BLaER1 (cell line): ENCODE data around the gene GALNT18.

Source experiments
- H3K27ac ChIP-seq: shearing (Covaris generic); formaldehyde crosslinking; 2 replicates; pipeline ENCODE4 v1.8.1; 2022
- H3K27me3 ChIP-seq: shearing (Covaris generic); formaldehyde crosslinking; 2 replicates; pipeline ENCODE4 v1.8.1; 2022
- H3K36me3 ChIP-seq: shearing (Covaris generic); formaldehyde crosslinking; 2 replicates; pipeline ENCODE4 v1.8.1; 2022
- H3K4me1 ChIP-seq: shearing (Covaris generic); formaldehyde crosslinking; 2 replicates; pipeline ENCODE4 v1.8.1; 2022
- H3K4me2 ChIP-seq: shearing (Covaris generic); formaldehyde crosslinking; 2 replicates; pipeline ENCODE4 v1.8.1; 2022
- H3K4me3 ChIP-seq: shearing (Covaris generic); formaldehyde crosslinking; 2 replicates; pipeline ENCODE4 v1.8.1; 2022
- H3K9ac ChIP-seq: shearing (Covaris generic); formaldehyde crosslinking; 2 replicates; pipeline ENCODE4 v1.8.1; 2022
- H3K9me3 ChIP-seq: shearing (Covaris generic); formaldehyde crosslinking; 2 replicates; pipeline ENCODE4 v1.8.1; 2022
- H4K20me1 ChIP-seq: shearing (Covaris generic); formaldehyde crosslinking; 2 replicates; pipeline ENCODE4 v1.8.1; 2022
- Cebpa-rat ChIP-seq: shearing (Covaris generic); IDR thresholded peaks from 2 replicates; pipeline ENCODE4 v1.8.1; 2022

GALNT18 gene

GRCh38 chr11:11281626-11282025, 340.2 kb downstream of the GALNT18 start:
- Histone ChIP-seq H3K36me3 (no peaks in the 10 kb centered on the region), H3K27me3 (no peaks in the 10 kb centered on the region), H3K4me1 (peaks cover 12% of the 10 kb centered on the region), H3K4me3 (no peak overlapping the region), H3K9ac (no peak overlapping the region), H3K27ac (no peak overlapping the region), H3K9me3 (no peaks in the 10 kb centered on the region), H4K20me1 (no peaks in the 10 kb centered on the region), H3K4me2 (no peak overlapping the region)
- TF ChIP-seq Cebpa-rat, result no peak

- no peak for TF ChIP-seq Cebpa-rat
- Histone ChIP-seq H3K9me3 (0 out of 2 replicates have a peak, but pooled peaks cover under 1% of the 10 kb centered on the region), H3K9ac (no peak overlapping the region)
Observed at GRCh38 chr11:11280826-11281225, 341.0 kb downstream of the GALNT18 start.

GRCh38 chr11:11279956-11280689, 341.7 kb downstream of the GALNT18 start:
- no peak overlapping the region for H3K4me3 ChIP-seq
- no peaks in the 10 kb centered on the region for H3K27me3 ChIP-seq
- peak overlapping the region; percentile 44 for H3K4me2 ChIP-seq
- no peak for TF ChIP-seq Cebpa-rat
- H3K9ac ChIP-seq, result no peak overlapping the region
- peaks cover 7% of the 10 kb centered on the region; the same call in 1 of the 2 replicates for H3K9me3 ChIP-seq
- no peaks in the 10 kb centered on the region for H3K36me3 ChIP-seq
- peaks cover 12% of the 10 kb centered on the region for H3K4me1 ChIP-seq
- peak overlapping the region; percentile 26; the same call in 1 of the 2 replicates for H3K27ac ChIP-seq
- no peaks in the 10 kb centered on the region for H4K20me1 ChIP-seq

More at GRCh38 chr11:11280826-11281225, 341.0 kb downstream of the GALNT18 start:
- Histone ChIP-seq H3K4me1 (peaks cover 12% of the 10 kb centered on the region), H3K4me2 (no peak overlapping the region), H4K20me1 (no peaks in the 10 kb centered on the region), H3K36me3 (no peaks in the 10 kb centered on the region), H3K4me3 (no peak overlapping the region), H3K27me3 (no peaks in the 10 kb centered on the region), H3K27ac (no peak overlapping the region)

- no peak for TF ChIP-seq Cebpa-rat
- Histone ChIP-seq H3K27me3 (no peaks in the 10 kb centered on the region), H3K27ac (no peak overlapping the region), H3K4me3 (no peak overlapping the region), H3K9ac (no peak overlapping the region), H3K4me1 (no peaks in the 10 kb centered on the region), H3K36me3 (no peaks in the 10 kb centered on the region), H4K20me1 (no peaks in the 10 kb centered on the region), H3K9me3 (peaks cover 14% of the 10 kb centered on the region), H3K4me2 (no peak overlapping the region)
Observed at GRCh38 chr11:11272254-11272653, 349.6 kb downstream of the GALNT18 start.

GRCh38 chr11:11270236-11270775, 351.5 kb downstream of the GALNT18 start:
- no peak overlapping the region for H3K27ac ChIP-seq

GRCh38 chr11:11268706-11269105, 353.1 kb downstream of the GALNT18 start:
- no peaks in the 10 kb centered on the region for H4K20me1 ChIP-seq
- no peak overlapping the region for H3K4me2 ChIP-seq
- no peaks in the 10 kb centered on the region for H3K9me3 ChIP-seq
- no peaks in the 10 kb centered on the region for H3K36me3 ChIP-seq
- H3K9ac ChIP-seq, result no peak overlapping the region
- TF ChIP-seq Cebpa-rat, result no peak
- no peaks in the 10 kb centered on the region for H3K27me3 ChIP-seq
- H3K4me3 ChIP-seq, result no peak overlapping the region
- H3K27ac ChIP-seq, result no peak overlapping the region
- peaks cover 26% of the 10 kb centered on the region for H3K4me1 ChIP-seq

More at GRCh38 chr11:11270236-11270775, 351.5 kb downstream of the GALNT18 start:
- Histone ChIP-seq H3K4me1 (peaks cover 10% of the 10 kb centered on the region), H3K9ac (no peak overlapping the region), H3K27me3 (no peaks in the 10 kb centered on the region), H3K9me3 (peaks cover 9% of the 10 kb centered on the region), H3K36me3 (no peaks in the 10 kb centered on the region), H3K4me2 (no peak overlapping the region), H3K4me3 (no peak overlapping the region), H4K20me1 (no peaks in the 10 kb centered on the region)
- no peak for TF ChIP-seq Cebpa-rat

- Histone ChIP-seq H3K27ac (no peak overlapping the region), H3K9me3 (no peaks in the 10 kb centered on the region), H3K4me3 (no peak overlapping the region), H3K9ac (no peak overlapping the region), H3K4me1 (peaks cover 32% of the 10 kb centered on the region), H3K36me3 (no peaks in the 10 kb centered on the region), H3K4me2 (no peak overlapping the region), H4K20me1 (no peaks in the 10 kb centered on the region), H3K27me3 (no peaks in the 10 kb centered on the region)
- TF ChIP-seq Cebpa-rat, result no peak
Observed at GRCh38 chr11:11268119-11268518, 353.7 kb downstream of the GALNT18 start.

- no peak overlapping the region for H3K4me2 ChIP-seq
- H3K27me3 ChIP-seq, result no peaks in the 10 kb centered on the region
- no peak overlapping the region for H3K4me3 ChIP-seq
- H3K9ac ChIP-seq, result no peak overlapping the region
- TF ChIP-seq Cebpa-rat, result no peak
- no peaks in the 10 kb centered on the region for H4K20me1 ChIP-seq
- H3K4me1 ChIP-seq, result peaks cover 39% of the 10 kb centered on the region
- no peaks in the 10 kb centered on the region for H3K9me3 ChIP-seq
- H3K36me3 ChIP-seq, result no peaks in the 10 kb centered on the region
- no peak overlapping the region for H3K27ac ChIP-seq
Observed at GRCh38 chr11:11267312-11267711, 354.5 kb downstream of the GALNT18 start.

- Histone ChIP-seq H3K9me3 (no peaks in the 10 kb centered on the region), H3K4me3 (no peak overlapping the region), H4K20me1 (no peaks in the 10 kb centered on the region), H3K36me3 (no peaks in the 10 kb centered on the region), H3K4me1 (peaks cover 51% of the 10 kb centered on the region), H3K27ac (no peak overlapping the region), H3K9ac (no peak overlapping the region), H3K27me3 (no peaks in the 10 kb centered on the region), H3K4me2 (peak overlapping the region; percentile 68)
- no peak for TF ChIP-seq Cebpa-rat
Observed at GRCh38 chr11:11265994-11266606, 355.7 kb downstream of the GALNT18 start.

- Histone ChIP-seq H3K27me3 (no peaks in the 10 kb centered on the region), H3K4me2 (peak overlapping the region; percentile 68), H3K4me3 (no peak overlapping the region), H3K4me1 (peaks cover 56% of the 10 kb centered on the region), H3K36me3 (no peaks in the 10 kb centered on the region), H4K20me1 (no peaks in the 10 kb centered on the region), H3K27ac (no peak overlapping the region), H3K9me3 (no peaks in the 10 kb centered on the region), H3K9ac (no peak overlapping the region; the same call in 1 of the 2 replicates)
- TF ChIP-seq Cebpa-rat, result no peak
Observed at GRCh38 chr11:11265320-11265719, 356.5 kb downstream of the GALNT18 start.
